Common myeloid progenitor, CD34-positive (primary cell): ENCODE data around the gene SPACA4.

Experiments used
- CTCF ChIA-PET: fragments of 350-600 bp; sonication (Branson Sonifier 250); formaldehyde crosslinking; loops from one replicate; lab custom pipeline; 2021; ENCODE audit warnings: antibody characterized with exemption; lab: Charles Lee
- POLR2A ChIA-PET: fragments of 350-600 bp; sonication (Branson Sonifier 250); formaldehyde crosslinking; loops from one replicate; lab custom pipeline; 2021; ENCODE audit warnings: antibody characterized with exemption; lab: Charles Lee
- DNase-seq, 3 donors: peaks; one replicate each; pipeline versions ENCODE4 v3.0.0 to v3.0.0-alpha.2; 2013
- H3K27ac ChIP-seq, 2 experiments: 1 replicate in 1 of 2; 2 replicates in 1 of 2; pipeline ENCODE4 v1.7.0; 2013; ENCODE audit warnings: inconsistent platforms in 2 of 2, low read length in 2 of 2, mild to moderate bottlenecking in 2 of 2, low read depth in 1 of 2, moderate library complexity in 1 of 2; ENCODE audit not compliant: severe bottlenecking in 2 of 2, insufficient read depth in 1 of 2, poor library complexity in 1 of 2
- H3K27me3 ChIP-seq, 5 experiments: replicated peaks in 2 of 5; 1 replicate in 3 of 5; 2 replicates in 2 of 5; pipeline versions ENCODE4 v1.6.1 to v1.7.0; 2013; ENCODE audit warnings: low read length in 4 of 5, mild to moderate bottlenecking in 2 of 5, moderate library complexity in 2 of 5, inconsistent platforms in 1 of 5; ENCODE audit not compliant: insufficient read depth in 5 of 5, control insufficient read depth in 4 of 5
- H3K36me3 ChIP-seq, 4 experiments: 1 replicate in 2 of 4; 2 replicates in 2 of 4; pipeline versions ENCODE4 v1.6.1 to v1.7.0; 2013; ENCODE audit warnings: low read length in 3 of 4, control low read depth in 1 of 4, mild to moderate bottlenecking in 1 of 4; ENCODE audit not compliant: control insufficient read depth in 4 of 4, insufficient read depth in 4 of 4
- H3K4me1 ChIP-seq, 4 experiments: 1 replicate in 3 of 4; 2 replicates in 1 of 4; pipeline versions ENCODE4 v1.6.1 to v1.7.1; 2013; ENCODE audit warnings: low read length in 3 of 4, mild to moderate bottlenecking in 3 of 4, control low read depth in 1 of 4, inconsistent platforms in 1 of 4, moderate library complexity in 1 of 4; ENCODE audit not compliant: control insufficient read depth in 4 of 4, insufficient read depth in 4 of 4; ENCODE audit errors: control extremely low read depth in 1 of 4
- H3K4me3 ChIP-seq, 7 experiments: 1 replicate in 4 of 7; 2 replicates in 3 of 7; pipeline versions ENCODE4 v1.5.1 to v1.7.0; 2013; ENCODE audit warnings: mild to moderate bottlenecking in 7 of 7, low read length in 6 of 7, moderate library complexity in 6 of 7, inconsistent platforms in 2 of 7, low read depth in 2 of 7, control low read depth in 1 of 7; ENCODE audit not compliant: insufficient read depth in 4 of 7, control insufficient read depth in 1 of 7; ENCODE audit errors: extremely low read depth in 1 of 7
- H3K9me3 ChIP-seq, 5 experiments: 1 replicate in 4 of 5; 2 replicates in 1 of 5; pipeline versions ENCODE4 v1.6.1 to v1.7.1; 2013; ENCODE audit warnings: low read length in 4 of 5, mild to moderate bottlenecking in 2 of 5, inconsistent platforms in 1 of 5, low read depth in 1 of 5, moderate library complexity in 1 of 5; ENCODE audit not compliant: control insufficient read depth in 4 of 5, insufficient read depth in 2 of 5; ENCODE audit errors: control extremely low read depth in 1 of 5
- WGBS: methylation state at CpG from one replicate; pipeline ENCODE4 v1.1.5; 2013; ENCODE audit not compliant: insufficient coverage; 5-methylcytosine and 5-hydroxymethylcytosine counted together

SPACA4 gene

GRCh38 chr19:48632692-48633147, 26.2 kb downstream of the SPACA4 start:
- Histone ChIP-seq H3K27ac (peak overlapping the region in 1 of 2 experiments; percentile 88), H3K4me1 (peaks cover 9 to 59% (median 51%) of the 10 kb centered on the region in 4 experiments), H3K27me3 (no peaks in the 10 kb centered on the region), H3K4me3 (no peak overlapping the region), H3K9me3 (no peaks in the 10 kb centered on the region), H3K36me3 (peaks cover 0 to 23% (median 14%) of the 10 kb centered on the region in 4 experiments)
- DNase-seq = no peak
- CTCF ChIA-PET = interaction anchor here (1.0 to 1.8 kb wide), 4 partner anchors 8 to 14 kb away, joined by 4 to 10 read pairs (median 6); partner anchors contain the start of genes CA11, RPL18 and SPHK2
- POLR2A ChIA-PET = no interaction called here

- CTCF ChIA-PET = interaction anchor here (1.0 to 1.8 kb wide), 5 partner anchors 9 to 25 kb away, joined by 4 to 10 read pairs (median 6); partner anchors contain the start of genes CA11, RPL18 and SPHK2
- POLR2A ChIA-PET = interaction anchor here (1.2 kb wide), 1 partner anchor 16 kb away, joined by 3 read pairs; no protein-coding TSS in a partner anchor
- whole genome bisulfite sequencing = 94% methylated on average over 17 of the region's 22 CpGs
- H3K4me1 ChIP-seq = peaks cover 10 to 62% (median 53%) of the 10 kb centered on the region in 4 experiments
- no peak for DNase-seq
- H3K4me3 ChIP-seq = peak overlapping the region in 1 of 7 experiments; percentile 79
- no peaks in the 10 kb centered on the region for H3K27me3 ChIP-seq
- H3K36me3 ChIP-seq = peaks cover 0 to 19% (median 10%) of the 10 kb centered on the region in 4 experiments
- H3K27ac ChIP-seq = peak overlapping the region; percentile 77 to 88
- no peaks in the 10 kb centered on the region for H3K9me3 ChIP-seq
Observed at GRCh38 chr19:48633148-48634035, 26.9 kb downstream of the SPACA4 start.

- ChIA-PET CTCF (interaction anchor here (1.5 to 1.8 kb wide), 3 partner anchors 10 to 25 kb away, joined by 5 to 10 read pairs (median 6); partner anchors contain the start of gene CA11), POLR2A (interaction anchor here (1.2 kb wide), 1 partner anchor 17 kb away, joined by 3 read pairs; no protein-coding TSS in a partner anchor)
- Histone ChIP-seq H3K4me3 (peak overlapping the region in 6 of 7 experiments; percentile 27 to 83 (median 60)), H3K27ac (peak overlapping the region; percentile 77 to 88), H3K36me3 (peaks cover 0 to 16% (median 9%) of the 10 kb centered on the region in 4 experiments), H3K27me3 (no peaks in the 10 kb centered on the region), H3K4me1 (peaks cover 13 to 68% (median 59%) of the 10 kb centered on the region in 4 experiments), H3K9me3 (no peaks in the 10 kb centered on the region)
- DNase-seq = no peak
- WGBS = 83% methylated on average over 7 of the region's 7 CpGs
Observed at GRCh38 chr19:48634036-48634342, 27.4 kb downstream of the SPACA4 start.

- H3K27ac ChIP-seq = peak overlapping the region; percentile 77 to 88
- 5% methylated on average over 25 of the region's 37 CpGs for WGBS
- H3K27me3 ChIP-seq = no peaks in the 10 kb centered on the region
- ChIA-PET CTCF (interaction anchor here (1.6 to 1.8 kb wide), 2 partner anchors 11 to 26 kb away, joined by 5 to 10 read pairs; partner anchors contain the start of gene CA11), POLR2A (interaction anchor here (1.2 kb wide), 1 partner anchor 17 kb away, joined by 3 read pairs; no protein-coding TSS in a partner anchor)
- H3K9me3 ChIP-seq = no peaks in the 10 kb centered on the region
- H3K4me3 ChIP-seq = peak overlapping the region in 6 of 7 experiments; percentile 27 to 83 (median 76)
- DNase-seq = peak; percentile 93 to 97 (median 96)
- peaks cover 13 to 70% (median 61%) of the 10 kb centered on the region in 4 experiments for H3K4me1 ChIP-seq
- peaks cover 0 to 16% (median 6%) of the 10 kb centered on the region in 4 experiments for H3K36me3 ChIP-seq
Observed at GRCh38 chr19:48634424-48635262, 28.1 kb downstream of the SPACA4 start.

GRCh38 chr19:48635263-48635965, 28.9 kb downstream of the SPACA4 start:
- H3K9me3 ChIP-seq = no peaks in the 10 kb centered on the region
- POLR2A ChIA-PET = no interaction called here
- no peaks in the 10 kb centered on the region for H3K27me3 ChIP-seq
- peaks cover 13 to 63% (median 56%) of the 10 kb centered on the region in 4 experiments for H3K4me1 ChIP-seq
- H3K4me3 ChIP-seq = peak overlapping the region; percentile 72 to 90 (median 80)
- H3K36me3 ChIP-seq = peaks cover 0 to 16% (median 6%) of the 10 kb centered on the region in 4 experiments
- peak overlapping the region; percentile 64 to 88 for H3K27ac ChIP-seq
- WGBS = under 1% methylated on average over 51 of the region's 67 CpGs
- DNase-seq = peak in 2 of 3 donors; percentile 63 to 67
- CTCF ChIA-PET = no interaction called here
